ENCODE data around the gene MGAT5B.

DNA sequence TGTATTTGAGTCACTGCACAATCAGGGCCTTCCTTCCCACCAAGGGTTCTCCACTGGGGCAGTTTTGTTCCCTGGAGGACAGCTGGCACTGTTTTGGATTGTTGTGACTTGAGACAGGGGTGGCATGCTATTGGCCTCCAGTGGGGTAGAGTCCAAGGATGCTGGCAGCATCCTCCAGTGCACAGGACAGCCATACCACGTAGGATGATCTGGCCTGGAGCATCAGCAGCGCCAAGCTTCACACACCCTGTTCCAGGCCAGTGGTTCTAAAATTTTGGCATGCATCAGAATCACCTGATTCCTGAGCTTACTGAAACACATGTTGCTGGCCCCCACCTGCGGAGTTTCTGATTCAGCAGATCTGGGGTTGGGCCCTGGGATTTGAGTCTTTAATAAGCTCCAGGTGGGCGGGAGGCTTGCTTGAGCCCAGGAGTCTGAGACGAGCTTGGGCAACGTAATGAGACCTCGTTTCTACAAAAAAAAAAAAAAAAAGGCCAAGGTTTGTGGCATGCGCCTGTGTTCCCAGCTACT, 83.2 kb downstream of the MGAT5B start:
- no peak for TF ChIP-seq POLR2AphosphoS5 (IDR thresholded peaks at IDR 0.05)
- no peak for TF ChIP-seq EP300 (IDR thresholded peaks at IDR 0.05)

All from stomach (tissue), 4 donors.